T1000 (cell line): ENCODE data around the gene RALGPS1.
A peak's percentile ranks its signal among the peaks of the same experiment; 100 is the strongest.

Experiments
- DNase-seq: peaks from one replicate; lab custom pipeline; 2025; ENCODE audit warnings: mixed read lengths; lab: John Stamatoyannopoulos, UW

The RALGPS1 gene

GRCh38 chr9:127121628-127122175 is 207.1 kb downstream of the RALGPS1 start:
- no peak for DNase-seq

- DNase-seq, result peak; percentile 87
These were observed 207.8 kb downstream of the RALGPS1 start, which contains the start of gene ANGPTL2 for GRCh38 chr9:127122176-127123063. Gene ANGPTL2, minus strand, starts transcription at chr9:127122635. Its CDS starts 13,904 bp downstream, at chr9:127108731.

GRCh38 chr9:127123064-127123890 is 208.7 kb downstream of the RALGPS1 start:
- DNase-seq, result no peak

GRCh38 chr9:127124111-127124531 is 209.5 kb downstream of the RALGPS1 start:
- no peak for DNase-seq

GRCh38 chr9:127124792-127125191 is 210.2 kb downstream of the RALGPS1 start:
- DNase-seq, result no peak

GRCh38 chr9:127126971-127127370 is 212.4 kb downstream of the RALGPS1 start:
- no peak for DNase-seq

- DNase-seq, result no peak
These were observed 213.9 kb downstream of the RALGPS1 start for GRCh38 chr9:127128341-127129072.

- DNase-seq, result no peak
These were observed 214.6 kb downstream of the RALGPS1 start for GRCh38 chr9:127129073-127129717.

GRCh38 chr9:127129718-127130085 is 215.1 kb downstream of the RALGPS1 start:
- DNase-seq, result no peak

- no peak for DNase-seq
These were observed 215.7 kb downstream of the RALGPS1 start for GRCh38 chr9:127130235-127130634.

GRCh38 chr9:127130661-127131538 is 216.3 kb downstream of the RALGPS1 start:
- peak; percentile 55 for DNase-seq

- DNase-seq, result no peak
These were observed 217.3 kb downstream of the RALGPS1 start for GRCh38 chr9:127131871-127132270.

GRCh38 chr9:127132375-127132774 is 217.8 kb downstream of the RALGPS1 start:
- no peak for DNase-seq

- no peak for DNase-seq
These were observed 218.5 kb downstream of the RALGPS1 start for GRCh38 chr9:127132921-127133647.

GRCh38 chr9:127133739-127134167 is 219.2 kb downstream of the RALGPS1 start:
- DNase-seq, result no peak

- DNase-seq, result no peak
These were observed 220.6 kb downstream of the RALGPS1 start for GRCh38 chr9:127135056-127135745.

- DNase-seq, result no peak
These were observed 221.7 kb downstream of the RALGPS1 start for GRCh38 chr9:127136081-127136879.
